ENCODE measurements around the gene SUCLA2. TPM values are rescaled to one million over a fixed set of nuclear protein-coding genes. Genes with fewer than 3 reads are reported as not detected.

Gene SUCLA2
- total RNA-seq, 2 donors from 2014 or later, result 16.1 to 19.8 TPM

DNA sequence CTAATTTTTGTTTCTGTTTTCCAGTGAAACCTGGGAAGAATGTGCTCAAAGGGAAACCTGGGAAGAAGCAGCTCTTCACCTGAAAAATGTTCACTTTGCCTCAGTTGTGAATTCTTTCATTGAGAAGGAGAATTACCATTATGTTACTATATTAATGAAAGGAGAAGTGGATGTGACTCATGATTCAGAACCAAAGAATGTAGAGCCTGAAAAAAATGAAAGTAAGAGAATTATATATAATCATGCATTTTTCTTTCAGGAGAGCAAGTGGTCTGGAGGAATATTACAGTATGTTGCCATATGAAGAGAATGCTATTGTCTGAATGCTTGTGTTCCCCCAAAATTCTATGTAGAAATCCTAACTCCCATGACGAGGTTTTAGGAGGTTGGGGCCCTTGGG, 39.8 kb upstream of the SUCLA2 start:
- Histone ChIP-seq H3K27ac (no peak overlapping the region), H3K36me3 (replicated peaks in 1 of 2; ENCODE audit: insufficient read depth in 1 of 2, low read depth in 2 of 2) (no peaks in the 10 kb centered on the region), H3K9me3 (no peaks in the 10 kb centered on the region), H3K4me1 (peaks cover 18% of the 10 kb centered on the region), H3K27me3 (no peaks in the 10 kb centered on the region), H3K4me3 (no peak overlapping the region)
- DNase-seq (no peak), ATAC-seq (no peak)
- WGBS, 2 donors, result 84 to 88% methylated on average over 1 of the region's 1 CpG
- intact Hi-C loops (cut with DNase I), result no loop called here
- TF ChIP-seq, protein P1, sequence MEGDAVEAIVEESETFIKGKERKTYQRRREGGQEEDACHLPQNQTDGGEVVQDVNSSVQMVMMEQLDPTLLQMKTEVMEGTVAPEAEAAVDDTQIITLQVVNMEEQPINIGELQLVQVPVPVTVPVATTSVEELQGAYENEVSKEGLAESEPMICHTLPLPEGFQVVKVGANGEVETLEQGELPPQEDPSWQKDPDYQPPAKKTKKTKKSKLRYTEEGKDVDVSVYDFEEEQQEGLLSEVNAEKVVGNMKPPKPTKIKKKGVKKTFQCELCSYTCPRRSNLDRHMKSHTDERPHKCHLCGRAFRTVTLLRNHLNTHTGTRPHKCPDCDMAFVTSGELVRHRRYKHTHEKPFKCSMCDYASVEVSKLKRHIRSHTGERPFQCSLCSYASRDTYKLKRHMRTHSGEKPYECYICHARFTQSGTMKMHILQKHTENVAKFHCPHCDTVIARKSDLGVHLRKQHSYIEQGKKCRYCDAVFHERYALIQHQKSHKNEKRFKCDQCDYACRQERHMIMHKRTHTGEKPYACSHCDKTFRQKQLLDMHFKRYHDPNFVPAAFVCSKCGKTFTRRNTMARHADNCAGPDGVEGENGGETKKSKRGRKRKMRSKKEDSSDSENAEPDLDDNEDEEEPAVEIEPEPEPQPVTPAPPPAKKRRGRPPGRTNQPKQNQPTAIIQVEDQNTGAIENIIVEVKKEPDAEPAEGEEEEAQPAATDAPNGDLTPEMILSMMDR (IDR thresholded peaks at IDR 0.05), result no peak
- TF ChIP-seq POLR2A (IDR thresholded peaks at IDR 0.05), result no peak

DNA sequence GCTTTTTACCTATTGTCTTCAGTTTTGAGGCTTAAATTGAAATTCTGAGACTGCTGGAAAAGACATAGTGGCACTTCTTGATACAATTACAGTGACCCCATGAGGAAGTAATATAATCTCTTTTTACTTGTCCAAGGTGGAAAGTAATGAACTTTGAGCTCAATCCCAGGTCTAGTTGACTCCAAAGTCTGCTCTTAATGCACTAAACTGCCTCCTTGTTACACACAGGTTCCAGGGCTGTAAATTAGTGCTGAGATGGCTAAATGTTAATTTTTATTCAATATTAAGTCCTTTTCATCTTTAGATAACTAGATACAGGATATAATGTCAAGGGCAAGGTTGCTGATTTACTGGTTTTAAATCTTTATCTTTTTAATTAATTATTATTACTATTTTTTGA, 39.0 kb upstream of the SUCLA2 start:
- TF ChIP-seq, protein P1 (IDR thresholded peaks at IDR 0.05), result no peak
- TF ChIP-seq POLR2A (IDR thresholded peaks at IDR 0.05), result no peak
- no peak overlapping the region for H3K4me3 ChIP-seq
- no peaks in the 10 kb centered on the region for H3K9me3 ChIP-seq
- no peaks in the 10 kb centered on the region for H3K36me3 ChIP-seq (replicated peaks in 1 of 2; ENCODE audit: insufficient read depth in 1 of 2, low read depth in 2 of 2)
- DNase-seq, result no peak
- intact Hi-C loops (cut with DNase I), result no loop called here
- no peaks in the 10 kb centered on the region for H3K27me3 ChIP-seq
- peaks cover 18% of the 10 kb centered on the region for H3K4me1 ChIP-seq
- no peak overlapping the region for H3K27ac ChIP-seq
- no peak for ATAC-seq

DNA sequence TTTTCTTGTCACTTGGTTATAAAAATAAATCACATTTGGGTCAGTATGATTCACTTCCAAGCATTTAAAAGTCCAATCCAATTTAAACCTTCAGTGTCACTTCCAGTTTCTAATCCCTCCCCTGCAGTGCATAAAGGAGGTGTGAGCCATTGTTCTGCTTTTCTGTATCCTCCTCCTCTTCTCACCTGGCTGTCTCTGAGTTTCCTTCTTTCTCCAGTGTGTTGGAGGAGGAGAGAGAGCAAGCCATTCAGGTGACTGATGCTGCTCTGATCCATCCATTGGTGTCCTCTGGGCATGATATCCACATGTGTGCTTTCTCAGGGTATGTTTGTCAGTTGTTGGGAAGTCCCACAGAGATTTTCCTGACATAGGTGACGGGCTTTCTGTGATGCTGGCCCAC, 37.7 kb upstream of the SUCLA2 start:
- intact Hi-C loops (cut with DNase I), result no loop called here
- Histone ChIP-seq H3K36me3 (replicated peaks in 1 of 2; ENCODE audit: insufficient read depth in 1 of 2, low read depth in 2 of 2) (no peaks in the 10 kb centered on the region), H3K4me1 (peaks cover 18% of the 10 kb centered on the region), H3K27ac (peak overlapping the region in 3 of 4 donors; percentile 84 to 100 (median 99)), H3K4me3 (no peak overlapping the region), H3K9me3 (no peaks in the 10 kb centered on the region), H3K27me3 (no peaks in the 10 kb centered on the region)
- 79 to 82% methylated on average over 1 of the region's 1 CpG for WGBS, 2 donors
- no peak for ATAC-seq
- no peak for DNase-seq
- TF ChIP-seq, protein P1 (IDR thresholded peaks at IDR 0.05), result no peak
- no peak for TF ChIP-seq POLR2A (IDR thresholded peaks at IDR 0.05)

DNA sequence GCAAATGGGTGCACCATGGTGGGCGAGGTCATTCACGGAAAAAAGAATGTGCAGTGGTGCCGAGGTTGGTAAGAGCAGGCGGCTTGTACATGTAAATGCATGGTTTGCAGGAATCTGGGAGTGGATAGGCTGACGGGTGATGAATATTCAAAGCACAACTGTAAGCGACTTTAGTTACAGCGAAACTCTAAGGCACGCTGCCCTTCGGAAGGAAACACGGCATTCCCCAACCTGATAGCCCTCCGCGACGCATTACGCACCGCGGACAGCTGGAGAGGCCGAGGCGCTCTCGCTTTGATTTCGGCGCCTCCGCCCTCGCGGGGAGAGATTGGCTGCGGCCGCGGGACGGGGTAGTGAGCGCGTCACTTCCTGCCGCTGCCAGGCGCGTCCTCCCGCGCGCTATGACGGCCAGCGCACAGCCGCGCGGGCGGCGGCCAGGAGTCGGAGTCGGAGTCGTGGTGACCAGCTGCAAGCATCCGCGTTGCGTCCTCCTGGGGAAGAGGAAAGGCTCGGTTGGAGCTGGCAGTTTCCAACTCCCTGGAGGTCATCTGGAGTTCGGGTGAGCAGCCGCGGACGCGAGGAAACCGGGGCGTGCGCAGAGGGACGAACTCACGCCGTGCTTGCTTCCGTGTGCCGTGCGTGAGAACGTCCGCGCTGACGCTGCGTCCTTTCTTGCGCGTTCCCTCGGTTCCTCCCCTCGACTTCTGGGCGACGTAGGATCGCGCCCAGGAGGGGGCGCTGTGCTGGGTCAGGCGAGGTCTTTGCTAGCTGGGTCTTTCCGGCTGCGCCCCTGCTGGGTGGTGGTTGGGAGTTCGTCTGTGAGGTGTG, 36.5 kb upstream of the SUCLA2 start, which contains the start of gene NUDT15:
Gene NUDT15 (plus strand): TSS at position 381 of the 828 bp plus-strand sequence. CDS start 21 bp downstream, at position 402.
- Histone ChIP-seq H3K9me3 (no peaks in the 10 kb centered on the region), H3K27me3 (no peaks in the 10 kb centered on the region), H3K27ac (peak within 1 kb of the TSS; percentile 84 to 100 (median 96)), H3K4me1 (peaks cover 18% of the 10 kb centered on the region), H3K4me3 (peak within 1 kb of the TSS; percentile 19 to 20), H3K36me3 (replicated peaks in 1 of 2; ENCODE audit: insufficient read depth in 1 of 2, low read depth in 2 of 2) (no peaks in the 10 kb centered on the region)
- intact Hi-C loops (cut with DNase I), result no loop called here
- TF ChIP-seq, protein P1 (IDR thresholded peaks at IDR 0.05), result peak; percentile 94 to 100 (median 99)
- peak; percentile 92 to 97 (median 97) for TF ChIP-seq POLR2A (IDR thresholded peaks at IDR 0.05)
- peak; percentile 92 to 95 (median 94) for DNase-seq
- peak; percentile 98 for ATAC-seq
- 0 to 2% methylated on average over 18 to 82 of the region's 82 CpGs for WGBS, 2 donors

Data from body of pancreas (tissue), 4 donors.